Body of pancreas (tissue), 4 donors: ENCODE data around the gene MAP4K2. TPM values are rescaled to one million over a fixed set of nuclear protein-coding genes. Genes with fewer than 3 reads are reported as not detected.

ENCODE experiments used
- ATAC-seq: fragments of 150-250 bp; one replicate; pipeline ENCODE4 v1.9.1; 2016
- DNase-seq, 4 donors: peaks; one replicate each; pipeline ENCODE4 v3.0.0-alpha.2; 2019
- H3K27ac ChIP-seq, 4 donors: fragments of 200-600 bp; sonication (generic); 1 replicate in 3 of 4; 2 replicates in 1 of 4; pipeline versions ENCODE4 v1.5.1 to v1.6.1; 2016 to 2019; ENCODE audit warnings: mild to moderate bottlenecking in 1 of 4, mixed read lengths in 1 of 4, moderate library complexity in 1 of 4
- H3K27me3 ChIP-seq, 2 donors: fragments of 200-600 bp; sonication (generic); one replicate each; pipeline ENCODE4 v1.6.0; 2016; ENCODE audit warnings: mild to moderate bottlenecking in 1 of 2
- H3K36me3 ChIP-seq, 2 donors: fragments of 200-600 bp; sonication (generic); replicated peaks in 1 of 2; 2 replicates each; pipeline ENCODE4 v1.5.1; 2016; ENCODE audit warnings: low read depth in 2 of 2; ENCODE audit not compliant: insufficient read depth in 1 of 2
- H3K4me1 ChIP-seq: fragments of 200-600 bp; sonication (generic); one replicate; pipeline ENCODE4 v1.6.0; 2016
- H3K4me3 ChIP-seq, 2 donors: fragments of 200-600 bp; sonication (generic); 1 replicate in 1 of 2; 2 replicates in 1 of 2; pipeline ENCODE4 v1.5.1; 2016 to 2019
- H3K9me3 ChIP-seq, 3 donors: fragments of 200-600 bp; sonication (generic); 1 replicate in 2 of 3; 2 replicates in 1 of 3; pipeline ENCODE4 v1.5.1; 2016
- POLR2A ChIP-seq, 3 donors: fragments of 450-650 bp; IDR thresholded peaks; one replicate each; pipeline ENCODE4 v1.6.1; 2016; ENCODE audit warnings: antibody characterized with exemption in 3 of 3, mild to moderate bottlenecking in 2 of 3
- WGBS, 2 donors: methylation state at CpG; one replicate each; pipeline ENCODE4 v1.1.5; 2017; 5-methylcytosine and 5-hydroxymethylcytosine counted together
- intact Hi-C: fragments of 100-400 bp; cut with DNase I; formaldehyde crosslinking; loops from one replicate; pipeline ENCODE4 v1.15.1; 2023
- total RNA-seq, 2 donors: library from RNA; depleted of rRNA; stranded (reverse); fragments of >200 nt; gene quantifications; one replicate each; pipeline ENCODE4 v1.1.0, GENCODE V29; 2016
- TF ChIP-seq, protein P1 (sequence below), 7 experiments: fragments of 450-650 bp in 4 of 7; fragments of 200-600 bp in 3 of 7; sonication (generic) in 3 of 7; IDR thresholded peaks; one replicate each; pipeline ENCODE4 v1.5.1; 2016 to 2019; ENCODE audit warnings: antibody characterized with exemption in 7 of 7

Gene MAP4K2
- total RNA-seq, 2 donors from 2014 or later: 10.4 to 18.1 TPM

DNA sequence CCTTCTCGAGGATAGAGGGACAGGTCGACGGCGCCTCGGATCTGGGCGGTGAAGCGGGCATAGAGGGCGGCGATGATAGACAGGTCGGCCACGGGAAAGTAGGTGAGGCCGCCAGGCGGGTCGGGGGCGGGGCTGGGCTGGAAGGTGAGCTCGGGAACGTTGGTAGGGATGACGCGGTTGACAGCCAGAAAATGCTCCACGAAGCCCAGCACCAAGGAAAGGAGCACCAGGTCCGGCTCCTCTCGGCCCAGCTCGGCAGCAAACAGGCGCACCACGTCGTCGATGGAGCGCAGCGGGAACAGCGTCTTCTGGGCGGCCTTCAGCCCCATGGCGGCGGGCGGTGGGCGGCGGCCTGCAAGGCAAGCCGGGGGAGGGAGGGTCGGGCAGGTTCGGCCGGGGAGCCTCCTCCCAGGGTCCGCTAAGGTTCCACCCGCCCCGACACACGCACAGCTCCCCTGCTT lies 6.8 kb upstream of the MAP4K2 start:
- peak; percentile 70 to 78 (median 76) for DNase-seq

DNA sequence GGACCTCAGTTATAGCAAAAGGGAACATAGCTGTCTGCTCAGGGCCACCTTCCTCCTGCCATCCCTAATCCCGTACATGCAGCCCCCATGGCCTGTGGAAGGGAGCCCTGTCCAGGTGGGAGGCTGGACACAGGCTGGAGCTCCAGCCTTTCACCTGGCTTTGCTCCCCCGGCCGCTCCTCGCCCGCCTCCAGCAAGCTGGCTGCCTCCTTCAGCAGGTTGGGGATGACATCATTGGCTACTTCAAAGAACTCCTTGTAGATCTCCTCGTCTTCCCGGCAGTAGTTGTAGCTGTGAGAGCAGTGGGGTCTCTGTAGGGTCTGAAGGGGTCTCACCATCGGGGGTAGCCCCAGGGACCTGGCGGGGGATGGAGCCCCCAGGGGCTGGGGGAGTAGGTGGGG lies 2.5 kb upstream of the MAP4K2 start:
- TF ChIP-seq, protein P1, sequence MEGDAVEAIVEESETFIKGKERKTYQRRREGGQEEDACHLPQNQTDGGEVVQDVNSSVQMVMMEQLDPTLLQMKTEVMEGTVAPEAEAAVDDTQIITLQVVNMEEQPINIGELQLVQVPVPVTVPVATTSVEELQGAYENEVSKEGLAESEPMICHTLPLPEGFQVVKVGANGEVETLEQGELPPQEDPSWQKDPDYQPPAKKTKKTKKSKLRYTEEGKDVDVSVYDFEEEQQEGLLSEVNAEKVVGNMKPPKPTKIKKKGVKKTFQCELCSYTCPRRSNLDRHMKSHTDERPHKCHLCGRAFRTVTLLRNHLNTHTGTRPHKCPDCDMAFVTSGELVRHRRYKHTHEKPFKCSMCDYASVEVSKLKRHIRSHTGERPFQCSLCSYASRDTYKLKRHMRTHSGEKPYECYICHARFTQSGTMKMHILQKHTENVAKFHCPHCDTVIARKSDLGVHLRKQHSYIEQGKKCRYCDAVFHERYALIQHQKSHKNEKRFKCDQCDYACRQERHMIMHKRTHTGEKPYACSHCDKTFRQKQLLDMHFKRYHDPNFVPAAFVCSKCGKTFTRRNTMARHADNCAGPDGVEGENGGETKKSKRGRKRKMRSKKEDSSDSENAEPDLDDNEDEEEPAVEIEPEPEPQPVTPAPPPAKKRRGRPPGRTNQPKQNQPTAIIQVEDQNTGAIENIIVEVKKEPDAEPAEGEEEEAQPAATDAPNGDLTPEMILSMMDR (IDR thresholded peaks at IDR 0.05): no peak
- no peak for TF ChIP-seq POLR2A (IDR thresholded peaks at IDR 0.05)
- Histone ChIP-seq H3K4me3 (no peak overlapping the region), H3K27ac (no peak overlapping the region), H3K4me1 (peaks cover 26% of the 10 kb centered on the region), H3K36me3 (no peaks in the 10 kb centered on the region), H3K9me3 (no peaks in the 10 kb centered on the region), H3K27me3 (no peaks in the 10 kb centered on the region)
- WGBS, 2 donors: 92 to 93% methylated on average over 6 to 9 of the region's 9 CpGs
- intact Hi-C loops: no loop called here
- ATAC-seq (no peak), DNase-seq (no peak)

More for the DNA sequence above, 6.8 kb upstream of the MAP4K2 start:
- Histone ChIP-seq H3K4me3 (peak overlapping the region; percentile 86 to 87), H3K9me3 (no peaks in the 10 kb centered on the region), H3K27ac (peak overlapping the region; percentile 68 to 86 (median 76)), H3K36me3 (no peaks in the 10 kb centered on the region), H3K27me3 (no peaks in the 10 kb centered on the region), H3K4me1 (peaks cover 25% of the 10 kb centered on the region)
- TF ChIP-seq, protein P1 (IDR thresholded peaks at IDR 0.05): no peak
- no peak for TF ChIP-seq POLR2A (IDR thresholded peaks at IDR 0.05)
- peak; percentile 51 for ATAC-seq
- WGBS, 2 donors: 1 to 3% methylated on average over 14 to 41 of the region's 44 CpGs
- intact Hi-C loops: no loop called here

DNA sequence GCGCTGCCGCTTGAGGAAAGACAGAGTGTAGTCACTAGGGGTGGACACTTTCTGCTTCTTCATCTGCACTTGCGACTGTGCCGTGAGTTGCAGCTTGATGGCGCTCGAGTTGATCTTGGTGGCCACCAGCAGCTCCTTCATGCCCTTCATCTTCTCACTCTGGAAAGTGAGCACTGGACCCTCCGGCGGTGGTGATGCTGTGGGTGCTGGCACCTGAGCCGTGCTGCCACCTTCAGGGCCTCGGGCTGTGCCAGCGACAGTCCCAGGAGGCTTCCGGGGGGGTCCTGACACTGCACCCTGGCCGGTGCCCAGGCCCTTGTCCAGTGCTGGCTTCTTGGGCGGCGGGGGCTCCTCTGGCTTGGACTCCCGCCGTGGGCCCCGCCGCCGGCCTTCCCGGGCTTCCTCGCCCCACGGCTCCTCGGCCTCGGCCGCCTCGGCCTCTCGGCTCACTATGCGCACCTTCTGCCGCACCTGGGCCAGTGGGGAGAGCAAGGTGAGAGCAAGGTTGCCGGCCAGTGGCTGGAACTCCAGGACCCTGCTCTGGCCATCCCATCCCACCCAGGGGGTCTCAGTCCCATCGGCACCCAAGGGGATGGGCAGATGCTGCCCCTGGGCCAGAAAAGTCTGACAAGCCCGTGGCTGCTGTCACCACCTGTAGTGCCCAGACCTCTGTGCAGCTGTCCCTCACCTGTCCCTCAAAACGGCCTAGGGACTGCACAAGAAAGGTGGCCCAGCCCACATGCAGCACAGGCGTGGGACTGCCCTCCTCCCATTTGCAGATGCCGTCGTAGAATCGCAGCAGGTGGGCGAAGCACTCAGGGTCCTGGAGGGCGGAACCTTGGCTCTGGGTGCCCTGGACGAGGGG lies 1.6 kb upstream of the MAP4K2 start:
- Histone ChIP-seq H3K27ac (peak overlapping the region in 2 of 4 donors; percentile 72 to 86), H3K4me1 (peaks cover 24% of the 10 kb centered on the region), H3K36me3 (no peaks in the 10 kb centered on the region), H3K9me3 (no peaks in the 10 kb centered on the region), H3K27me3 (no peaks in the 10 kb centered on the region), H3K4me3 (no peak overlapping the region)
- DNase-seq (no peak), ATAC-seq (no peak)
- WGBS, 2 donors: 86 to 90% methylated on average over 19 to 37 of the region's 41 CpGs
- TF ChIP-seq, protein P1 (IDR thresholded peaks at IDR 0.05): no peak
- TF ChIP-seq POLR2A (IDR thresholded peaks at IDR 0.05): no peak
- intact Hi-C loops: no loop called here

DNA sequence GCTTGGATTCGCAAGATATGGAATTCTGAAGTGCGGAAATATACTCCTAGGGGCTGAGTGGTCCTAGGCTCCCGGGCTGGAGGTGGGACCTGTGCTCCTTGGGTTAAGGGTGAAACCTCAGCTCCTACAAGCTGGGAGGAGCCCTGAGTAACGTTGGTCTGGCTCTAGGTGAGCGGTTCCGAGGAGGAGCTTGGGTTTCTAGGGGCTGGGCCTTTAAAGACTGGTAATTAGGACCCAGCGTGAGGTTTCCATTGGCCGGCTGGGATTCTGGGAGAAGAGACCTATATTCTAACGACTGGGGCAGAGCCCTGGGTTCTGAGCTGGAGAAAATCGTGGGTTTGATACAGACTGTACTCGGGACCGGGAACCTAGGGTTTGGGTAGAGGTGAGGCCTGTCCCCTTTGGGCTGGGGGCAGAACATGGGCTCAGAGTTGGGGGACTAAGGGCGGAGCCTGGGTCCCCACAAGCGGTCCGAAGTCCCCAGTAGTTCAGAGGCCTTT lies 882 bp upstream of the MAP4K2 start:
- 36 to 38% methylated on average over 15 of the region's 15 CpGs for WGBS, 2 donors
- H3K9me3 ChIP-seq: no peaks in the 10 kb centered on the region
- H3K27ac ChIP-seq: peak overlapping the region; percentile 52 to 86 (median 76)
- no peaks in the 10 kb centered on the region for H3K36me3 ChIP-seq
- no peak overlapping the region for H3K4me3 ChIP-seq
- intact Hi-C loops: no loop called here
- no peak for ATAC-seq
- no peak for DNase-seq
- peaks cover 17% of the 10 kb centered on the region for H3K4me1 ChIP-seq
- no peaks in the 10 kb centered on the region for H3K27me3 ChIP-seq
- TF ChIP-seq, protein P1 (IDR thresholded peaks at IDR 0.05): no peak
- TF ChIP-seq POLR2A (IDR thresholded peaks at IDR 0.05): no peak
